HG03558 (cell line): Measurements from ENCODE around the gene GNPAT.

ENCODE experiments used
- ATAC-seq: cut with Tn5 transposase; IDR thresholded peaks from one replicate; pipeline ENCODE4 v1.9.1; 2021; ENCODE audit warnings: moderate number of reproducible peaks; ENCODE audit not compliant: unreplicated experiment; ENCODE audit errors: extremely low read depth

The GNPAT gene

DNA sequence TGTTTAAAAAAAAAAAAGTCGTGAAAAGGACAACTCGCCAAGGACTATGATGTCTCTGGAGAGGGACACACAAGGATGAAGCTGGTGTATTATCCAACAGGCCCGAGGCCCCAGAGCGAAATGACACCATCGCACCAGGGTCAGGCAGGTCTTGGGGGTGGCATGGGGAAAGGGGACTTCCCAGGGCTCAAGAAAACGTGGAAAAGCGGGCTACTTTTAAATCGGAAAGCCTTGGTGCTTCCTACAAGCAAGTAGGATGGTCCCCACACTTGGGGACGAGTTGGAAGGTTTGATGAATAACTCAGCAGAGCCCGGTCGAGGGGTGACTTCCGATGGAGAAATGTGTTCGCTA is 505 bp upstream of the GNPAT start:
- no peak for ATAC-seq

DNA sequence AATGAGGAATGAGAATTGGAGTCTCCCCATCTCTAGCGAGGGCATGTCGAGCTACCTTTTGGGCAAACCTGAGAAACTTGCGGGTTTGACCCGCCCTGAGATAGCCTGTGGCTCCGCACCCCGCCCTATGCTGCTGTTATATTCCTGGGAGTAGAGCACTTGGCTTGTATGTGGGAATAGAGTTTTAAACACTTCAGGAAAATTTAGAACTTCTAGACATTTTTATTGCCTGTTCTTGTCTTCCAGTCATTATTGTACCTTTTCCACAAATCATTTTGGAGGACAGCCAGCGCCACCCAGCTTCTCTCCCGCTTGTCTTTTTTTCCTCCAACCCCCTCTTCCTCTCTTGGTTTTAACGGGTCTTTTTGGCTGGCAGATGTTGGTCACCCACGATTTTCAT is 738 bp downstream of the GNPAT start:
- ATAC-seq: no peak

DNA sequence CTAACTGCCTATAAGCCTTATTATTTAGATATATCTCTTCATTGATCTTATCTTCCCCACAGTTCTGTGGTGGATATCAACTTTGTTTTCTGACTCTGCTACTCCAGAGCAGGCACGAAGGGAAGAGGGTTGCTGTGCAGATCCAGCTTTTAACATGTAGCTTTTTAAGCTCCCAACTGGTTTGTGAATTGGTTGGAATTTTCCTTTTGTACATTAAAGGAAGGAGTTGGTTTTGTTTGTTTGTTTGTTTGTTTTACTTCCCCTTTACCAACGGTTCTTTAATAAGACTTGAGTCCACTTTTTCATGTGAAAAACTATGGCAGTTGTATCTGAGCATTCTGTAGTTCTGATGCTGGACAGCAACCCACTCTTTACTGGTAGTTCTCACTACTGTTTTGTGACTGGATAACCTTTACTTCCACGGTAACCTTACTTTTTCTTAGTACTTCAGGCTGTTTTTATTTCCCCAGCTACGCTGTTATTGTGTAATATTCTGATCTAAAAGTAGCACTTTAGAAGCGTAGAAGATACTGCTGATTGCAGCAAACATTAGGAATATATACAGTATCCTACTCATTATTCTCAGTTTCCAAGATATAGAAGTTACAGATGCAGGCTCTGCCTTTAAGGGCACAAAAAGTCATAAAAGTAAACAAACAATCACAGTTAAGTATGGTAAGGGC is 1.6 kb downstream of the GNPAT start:
- ATAC-seq: no peak

DNA sequence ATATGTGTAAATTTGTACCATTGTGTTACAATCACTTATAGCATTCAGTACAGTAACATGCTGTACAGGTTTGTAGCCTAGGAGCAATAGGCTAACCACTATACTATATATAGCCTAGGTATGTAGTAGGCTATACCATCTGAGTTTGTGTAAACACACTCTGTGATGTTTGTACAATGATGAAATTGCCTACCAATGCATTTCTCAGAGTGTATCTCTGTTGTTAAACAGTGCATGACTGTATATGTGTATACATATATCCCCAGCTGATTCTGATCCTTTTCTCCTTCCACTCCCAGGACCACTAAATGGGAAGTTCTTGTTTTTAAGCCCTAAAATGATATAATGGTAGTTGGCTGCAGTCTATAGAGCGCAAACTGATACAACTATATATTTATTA is 7.8 kb downstream of the GNPAT start:
- no peak for ATAC-seq

DNA sequence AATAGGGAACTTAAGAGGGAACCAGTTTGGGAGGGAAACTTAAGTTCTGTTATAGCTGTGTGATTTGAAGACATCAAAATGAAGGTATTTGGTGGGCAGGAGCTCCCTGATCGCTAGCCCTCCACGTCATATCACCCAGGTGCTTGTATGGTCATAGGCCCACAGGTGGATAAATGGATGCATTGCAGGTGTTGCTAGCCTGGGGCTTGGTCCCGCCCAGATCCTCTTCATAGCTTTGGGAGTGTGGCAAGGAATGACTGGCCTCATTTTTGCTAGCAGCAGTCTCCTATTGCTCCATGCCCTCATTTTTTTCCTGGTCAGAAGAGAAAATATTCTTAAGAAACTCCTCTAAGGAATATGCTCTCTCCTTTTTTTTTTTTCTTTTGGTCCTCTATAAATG is 11.3 kb downstream of the GNPAT start:
- ATAC-seq: no peak

DNA sequence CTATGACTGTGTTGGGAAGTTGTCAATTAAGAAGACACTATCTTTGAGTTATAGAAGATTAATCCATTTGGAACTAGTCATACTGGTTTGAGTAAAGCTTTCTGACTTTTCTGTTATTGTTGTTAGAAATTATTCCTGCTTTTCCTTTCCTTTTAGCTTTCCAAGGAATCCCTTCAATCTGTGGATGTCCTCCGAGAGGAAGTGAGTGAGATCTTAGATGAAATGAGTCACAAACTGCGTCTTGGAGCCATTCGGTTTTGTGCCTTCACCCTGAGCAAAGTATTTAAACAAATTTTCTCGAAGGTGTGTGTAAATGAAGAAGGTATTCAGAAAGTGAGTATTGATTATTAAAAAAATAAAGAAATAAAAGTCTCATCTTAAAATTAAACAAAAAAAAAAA is 19.3 kb downstream of the GNPAT start:
- ATAC-seq: no peak

DNA sequence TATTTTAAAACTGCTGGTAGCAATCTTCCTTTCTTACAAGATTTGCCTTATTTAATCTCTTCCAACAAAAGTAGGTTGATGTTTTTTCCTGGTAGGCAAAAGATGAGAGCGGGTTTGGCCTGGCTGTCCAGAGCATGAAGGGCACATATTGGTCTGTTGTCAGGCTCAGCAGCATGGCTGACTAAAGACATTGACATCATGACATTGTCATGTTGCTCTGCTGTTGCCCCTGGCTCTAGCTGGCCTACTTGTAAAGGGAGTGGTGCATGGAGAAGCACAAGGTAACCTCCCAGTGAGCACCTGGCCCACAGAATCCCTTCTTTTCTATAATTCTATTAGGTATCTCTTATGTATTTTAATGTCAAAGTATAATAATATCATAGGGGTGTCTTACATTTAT is 23.6 kb downstream of the GNPAT start:
- ATAC-seq: no peak

DNA sequence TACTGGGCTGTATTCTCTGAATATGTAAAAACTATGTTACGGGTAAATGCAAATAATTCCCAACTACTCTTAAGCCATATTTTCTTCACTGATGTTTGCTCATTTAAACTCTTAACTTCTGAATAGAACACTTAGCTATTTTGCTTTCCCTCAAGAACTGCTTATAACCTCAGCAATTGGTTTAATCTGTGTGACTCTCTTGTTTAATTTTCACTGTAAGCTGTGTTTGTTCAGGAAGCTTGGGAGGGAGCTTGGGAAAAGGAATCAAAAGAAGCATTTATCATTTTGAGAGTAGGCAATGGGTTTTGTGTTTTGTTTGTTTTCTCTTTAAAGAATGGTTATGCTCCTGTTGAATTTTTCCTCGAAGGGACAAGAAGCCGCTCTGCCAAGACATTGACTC is 24.4 kb downstream of the GNPAT start:
- no peak for ATAC-seq

DNA sequence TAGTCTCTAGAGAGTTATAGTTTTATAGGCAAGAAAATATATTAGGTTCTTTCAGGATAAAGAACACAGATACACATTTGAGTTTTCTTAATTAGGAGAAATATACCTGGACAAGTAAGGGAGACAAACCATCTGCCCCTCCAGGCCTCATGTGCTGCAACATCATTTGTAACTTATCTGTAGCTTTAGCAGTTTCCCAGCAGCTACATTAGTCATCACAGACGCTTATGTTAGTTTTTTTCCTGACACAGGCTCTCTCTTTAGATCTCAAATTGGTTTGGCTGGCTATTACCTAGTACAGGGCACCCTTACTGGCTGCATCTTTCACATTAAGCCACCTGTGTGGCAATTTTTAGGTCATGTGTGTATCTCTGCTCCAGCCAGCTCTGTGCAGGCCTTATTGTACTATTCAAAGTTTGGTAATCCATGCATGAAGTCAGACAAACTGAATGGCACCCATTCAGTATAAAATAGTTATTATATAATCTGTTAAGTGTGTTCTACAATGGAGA is 25.9 kb downstream of the GNPAT start:
- ATAC-seq: no peak

DNA sequence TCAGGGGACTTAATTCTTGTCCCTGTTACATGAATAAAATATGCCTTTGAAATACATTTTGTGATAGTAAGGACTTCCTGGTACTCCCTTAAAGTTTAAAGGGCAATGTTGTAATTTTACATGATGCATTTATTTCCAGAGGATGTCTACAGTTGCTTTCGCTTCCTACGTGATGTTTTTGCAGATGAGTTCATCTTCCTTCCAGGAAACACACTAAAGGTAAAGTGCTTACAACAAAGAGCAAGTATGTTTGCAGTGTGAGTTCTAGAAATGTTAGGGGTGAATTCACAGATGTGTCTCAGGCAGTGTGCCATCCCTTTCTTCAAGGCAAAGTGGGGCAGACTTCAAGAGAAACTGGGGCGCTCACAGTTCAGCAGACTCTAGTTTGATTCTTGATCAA is 31.2 kb downstream of the GNPAT start:
- no peak for ATAC-seq

DNA sequence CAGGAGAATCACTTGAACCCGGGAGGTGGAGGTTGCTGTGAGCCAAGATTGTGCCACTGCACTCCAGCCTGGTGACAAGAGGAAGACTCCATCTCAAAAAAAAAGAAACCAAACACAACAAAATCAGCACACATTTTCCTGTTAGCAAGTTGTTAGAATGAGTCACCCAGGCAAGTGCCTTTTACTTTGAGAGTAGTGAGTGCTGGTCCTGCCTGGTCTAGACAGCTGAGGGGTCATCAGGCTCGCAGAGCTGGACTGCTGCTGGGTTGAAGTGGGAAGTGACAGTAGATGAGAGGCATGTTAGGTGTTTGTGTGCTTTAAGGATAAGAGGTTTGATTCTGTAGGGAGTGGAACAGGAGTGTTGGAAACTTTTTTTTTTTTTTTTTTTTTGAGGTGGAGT is 31.9 kb downstream of the GNPAT start:
- no peak for ATAC-seq

DNA sequence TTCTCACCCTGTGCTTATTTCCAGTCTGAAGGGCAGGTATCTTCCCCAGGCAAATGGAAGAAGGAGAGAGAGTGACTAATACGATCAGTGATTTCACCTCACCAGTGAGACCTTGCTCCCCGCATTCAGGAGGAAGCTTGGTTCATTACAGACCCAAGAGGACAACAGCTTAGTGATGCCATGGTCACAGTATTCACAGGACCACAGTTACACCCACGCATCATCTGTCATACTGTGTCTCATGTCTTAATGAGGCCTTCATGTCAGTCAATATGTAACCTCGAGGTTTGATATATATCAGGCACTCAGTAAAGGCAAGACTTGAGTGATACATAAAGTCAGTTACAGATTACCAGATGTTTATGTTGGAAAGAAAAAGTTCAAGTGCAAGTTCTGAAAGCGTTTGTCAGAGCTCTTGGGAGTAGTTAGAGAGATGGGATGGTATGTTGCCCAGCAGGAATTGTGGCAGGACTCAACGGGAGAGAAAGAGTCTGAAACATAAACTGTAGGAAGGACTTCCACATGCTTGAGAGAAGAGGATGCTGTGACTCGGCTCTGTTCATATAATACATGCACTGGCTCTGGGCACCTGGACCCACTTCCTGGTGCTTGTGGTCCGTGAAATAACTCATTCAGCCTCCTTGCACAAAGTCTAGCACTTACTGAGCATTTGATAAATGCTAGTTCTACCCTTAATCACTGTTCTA is 33.3 kb downstream of the GNPAT start:
- ATAC-seq: no peak

DNA sequence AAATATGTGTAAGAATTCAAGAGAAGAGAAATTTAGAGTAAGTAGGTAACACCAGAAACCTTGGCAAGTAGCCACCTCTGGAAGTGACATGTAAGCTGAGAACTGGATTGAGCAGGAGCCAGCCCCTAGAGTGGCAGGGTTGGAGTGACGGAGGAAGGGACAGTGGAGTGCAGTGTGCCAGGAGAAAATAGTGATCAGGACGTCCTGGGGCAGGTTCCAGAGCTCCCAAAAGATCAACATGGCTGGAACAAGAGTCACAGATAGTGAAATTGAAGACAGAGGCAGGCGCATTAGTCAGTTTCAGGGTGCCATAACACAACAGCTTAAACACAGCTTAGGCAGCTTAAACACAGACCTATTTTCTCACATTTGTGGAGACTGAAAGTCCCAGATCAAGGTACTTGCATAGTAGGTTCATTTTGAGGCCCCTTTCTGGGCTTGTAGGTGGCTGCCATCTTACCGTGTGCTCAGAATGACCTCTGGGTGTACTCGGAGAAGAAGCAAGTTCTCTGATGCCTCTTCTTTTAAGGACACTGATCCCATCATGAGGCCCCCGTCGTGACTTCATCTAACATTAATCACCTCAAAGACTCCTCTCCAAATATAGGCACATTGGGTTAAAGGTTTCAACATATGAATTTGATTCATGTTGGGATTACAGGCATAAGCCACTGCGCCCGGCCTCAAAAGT is 37.2 kb downstream of the GNPAT start:
- ATAC-seq: no peak

DNA sequence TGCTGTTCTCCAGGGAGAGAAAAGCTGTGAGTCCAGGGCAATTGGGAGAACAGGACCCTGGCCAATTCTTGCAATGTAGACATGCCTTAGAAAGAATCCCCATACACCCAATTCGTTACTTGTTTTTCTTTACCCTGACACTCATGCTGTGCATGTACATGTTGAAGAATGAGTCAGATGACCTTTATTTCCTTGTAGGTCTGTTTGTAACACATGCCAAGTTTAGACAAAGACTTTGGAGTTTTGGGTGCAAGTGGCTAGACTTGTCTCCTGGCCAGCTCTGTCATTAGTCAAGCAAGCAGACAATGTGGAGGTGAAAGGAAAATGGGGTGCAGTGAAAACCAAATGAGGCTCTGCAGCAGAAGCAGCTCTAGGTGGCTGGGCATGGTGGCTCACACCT is 38.1 kb downstream of the GNPAT start:
- ATAC-seq: no peak

DNA sequence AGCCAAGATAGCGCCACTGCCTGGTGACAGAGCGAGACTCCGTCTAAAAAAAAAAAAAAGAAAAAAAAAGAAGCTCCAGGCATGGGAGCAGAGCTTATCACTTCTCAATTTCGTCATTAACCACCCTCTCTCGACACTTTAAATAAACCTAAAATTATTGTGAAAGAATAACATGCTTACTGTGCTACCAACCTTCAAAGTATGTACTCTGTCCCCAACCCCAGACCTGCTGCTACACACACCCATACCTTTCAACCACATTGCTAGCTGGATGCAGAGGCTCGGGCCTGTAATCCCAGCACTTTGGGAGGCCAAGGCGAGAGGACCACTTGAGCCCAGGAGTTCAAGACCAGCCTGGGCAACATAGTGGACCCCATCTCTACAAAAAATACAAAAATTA is 38.7 kb downstream of the GNPAT start:
- no peak for ATAC-seq

DNA sequence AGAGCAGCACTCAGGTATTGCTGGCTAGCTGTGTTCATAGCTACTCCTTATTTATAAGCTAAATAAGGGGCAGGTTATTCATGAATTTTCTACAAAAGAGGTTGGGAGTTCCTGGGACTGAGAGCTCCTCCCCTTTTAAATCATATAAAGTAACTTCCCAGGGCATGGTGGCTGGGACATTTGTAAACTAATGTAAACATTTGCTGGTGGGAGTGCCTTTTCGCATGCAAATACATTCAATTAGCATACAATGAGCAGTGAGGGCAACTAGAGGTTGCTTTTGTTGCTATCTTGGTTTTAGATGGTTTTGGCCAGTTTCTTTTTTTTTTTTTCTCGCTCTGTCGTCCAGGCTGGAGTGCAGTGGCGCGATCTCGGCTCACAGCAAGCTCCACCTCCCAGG is 43.4 kb downstream of the GNPAT start:
- ATAC-seq: no peak

DNA sequence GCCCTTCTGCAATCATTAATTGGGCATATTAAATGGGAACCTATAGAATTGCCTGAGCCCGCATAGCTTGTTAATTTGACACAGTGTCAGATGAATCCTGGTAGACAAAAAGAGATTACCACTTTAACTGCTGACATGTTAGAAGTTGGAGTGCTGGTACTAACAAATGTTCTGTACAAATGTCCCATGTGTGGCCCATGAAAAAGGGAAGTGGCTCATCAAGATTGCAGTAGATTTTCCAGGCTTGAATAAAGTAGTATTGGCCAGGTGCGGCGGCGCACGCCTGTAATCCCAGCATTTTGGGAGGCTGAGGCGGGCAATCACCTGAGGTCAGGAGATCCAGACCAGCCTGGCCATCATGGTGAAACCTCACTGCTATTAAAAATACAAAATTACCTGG is 45.6 kb downstream of the GNPAT start:
- no peak for ATAC-seq

DNA sequence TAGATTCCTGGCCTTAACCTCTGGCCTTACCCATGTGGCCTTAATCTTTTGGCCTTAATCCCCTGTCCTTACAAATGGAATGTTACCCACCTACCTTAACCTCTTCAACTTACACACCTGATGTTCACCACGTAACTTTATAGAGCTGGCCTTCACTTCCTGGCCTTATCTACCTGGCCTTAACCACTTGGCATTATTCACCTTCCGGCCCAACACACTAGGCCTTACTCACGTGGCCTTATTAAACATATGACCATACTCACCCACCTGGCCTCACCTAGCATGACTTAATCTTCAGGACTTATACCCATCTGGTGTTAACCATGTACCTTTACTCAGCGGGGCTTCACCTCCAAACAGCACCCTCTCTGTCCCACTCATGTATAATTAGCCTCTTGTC is 54.9 kb downstream of the GNPAT start:
- no peak for ATAC-seq

DNA sequence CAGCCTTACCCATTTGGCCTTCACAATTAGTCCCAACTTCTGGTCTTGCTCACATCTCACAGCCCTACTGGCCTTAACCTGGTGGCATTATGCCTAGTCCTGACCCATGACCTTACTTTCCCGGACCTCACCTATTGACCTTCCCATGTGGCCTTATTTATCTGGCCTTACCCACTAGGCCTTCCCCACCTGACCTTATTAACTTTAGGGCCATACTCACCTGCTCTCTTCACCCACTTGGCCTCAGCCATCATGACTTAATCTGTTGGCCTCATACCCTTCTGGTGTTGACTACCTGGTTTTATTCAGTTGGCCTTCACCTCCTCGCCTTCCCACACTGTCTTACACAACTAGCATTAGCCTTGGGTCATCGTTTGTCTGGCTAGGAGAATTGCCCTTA is 61.0 kb downstream of the GNPAT start:
- no peak for ATAC-seq

DNA sequence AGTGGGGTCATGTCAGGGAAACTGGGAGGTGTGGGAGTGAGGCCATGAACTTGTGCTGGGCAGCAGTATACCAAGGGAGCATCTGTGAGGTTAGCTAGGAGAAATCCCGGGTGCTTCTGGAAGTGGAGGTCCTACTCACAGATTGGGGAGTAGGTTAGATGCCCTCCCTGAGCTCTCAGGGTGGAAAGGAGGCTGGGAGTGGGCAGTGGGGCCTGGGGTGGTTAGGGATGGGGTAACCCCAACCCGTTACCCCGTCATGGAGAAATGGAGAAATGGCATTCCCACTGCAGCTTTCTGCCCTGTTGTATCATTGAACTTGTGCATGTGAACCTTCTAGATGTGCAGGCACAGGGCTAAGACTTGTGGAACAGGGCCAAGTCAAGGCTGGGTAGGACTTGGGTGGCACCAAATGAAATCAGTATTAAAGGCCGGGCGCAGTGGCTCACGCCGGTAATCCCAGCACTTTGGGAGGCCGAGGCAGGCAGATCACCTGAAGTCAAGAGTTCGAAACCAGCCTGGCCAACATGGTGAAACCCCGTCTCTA is 69.5 kb downstream of the GNPAT start:
- ATAC-seq: no peak

DNA sequence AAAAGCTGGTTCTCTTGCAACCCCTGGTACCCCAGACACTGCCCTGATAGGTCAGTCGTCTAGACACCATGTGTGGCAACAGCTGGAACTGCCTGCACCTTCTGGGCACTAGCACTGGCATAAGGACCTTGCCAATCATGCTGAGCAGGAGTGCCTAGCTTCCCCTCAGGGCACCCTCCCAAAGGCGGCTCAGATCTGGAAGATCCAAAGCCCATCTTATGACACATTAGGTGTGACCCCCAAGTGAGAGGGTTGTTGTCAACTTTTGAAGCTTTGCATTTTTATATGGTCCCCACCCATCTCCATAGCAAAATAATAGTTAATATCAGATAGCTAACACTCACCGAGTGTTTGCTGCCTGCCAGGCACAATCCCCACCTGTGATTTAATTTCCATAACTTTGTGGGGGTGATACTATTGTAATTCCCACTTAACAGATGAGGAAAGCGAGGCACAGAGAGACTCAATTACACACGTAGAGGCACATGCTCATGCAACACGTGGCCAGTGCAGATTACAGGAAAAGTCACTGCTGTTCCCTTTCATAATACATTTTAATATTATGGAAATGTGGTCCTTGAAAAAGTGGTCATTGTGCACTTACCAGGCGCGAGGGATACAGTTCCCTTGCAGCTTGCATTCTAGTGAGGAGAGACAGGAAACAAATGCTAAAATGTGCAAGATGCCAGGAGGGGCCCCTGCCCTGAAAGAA is 70.9 kb downstream of the GNPAT start:
- ATAC-seq: no peak
